ENCODE results near the gene SNCAIP. TPM values are rescaled to one million over a fixed set of nuclear protein-coding genes. Genes with fewer than 3 reads are reported as not detected.

Gene SNCAIP
- total and polyA plus RNA-seq, 2 of the 4 experiments (the other 2 are of a cell fraction): 15.3 to 19.0 TPM

DNA sequence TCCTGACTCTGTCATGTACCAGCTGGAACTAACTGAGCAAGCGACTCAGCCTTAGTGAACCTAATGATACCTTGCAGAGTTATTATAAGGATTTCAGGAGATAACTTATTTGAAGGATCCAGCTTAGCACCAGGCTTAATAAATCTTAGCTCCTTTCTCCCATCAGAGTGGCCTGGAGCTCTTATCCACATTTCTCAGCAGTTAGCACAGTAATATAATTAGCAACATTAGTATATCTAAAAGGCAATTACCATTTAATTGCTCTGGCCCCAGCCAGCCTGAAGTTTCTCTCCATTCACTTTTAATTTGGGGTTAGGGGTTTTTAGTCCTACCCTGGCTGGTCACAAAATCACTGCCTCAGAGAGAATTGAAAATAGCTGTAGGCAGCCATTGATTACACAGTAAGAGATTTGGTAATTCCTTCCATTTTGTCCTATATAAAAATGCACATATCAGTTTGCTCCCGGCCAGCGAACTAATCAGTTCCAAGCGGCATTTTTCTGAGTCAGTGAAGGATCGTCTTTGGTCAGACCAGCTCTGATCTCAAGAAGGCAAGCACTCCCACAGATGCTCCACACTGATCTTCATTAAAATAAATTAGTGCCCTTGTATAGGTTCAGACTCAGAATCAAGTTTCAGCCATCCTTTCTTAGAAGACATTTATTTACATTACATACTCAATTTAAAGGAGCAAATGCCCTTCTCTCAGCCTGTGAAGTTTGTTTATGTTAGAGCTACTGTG is 56.6 kb downstream of the SNCAIP start:
- Histone ChIP-seq H2BK20ac (ENCODE audit: low read depth, low read length) (no peak overlapping the region), H2AK5ac (ENCODE audit: low read depth, low read length) (no peak overlapping the region), H2AFZ (replicated peaks; ENCODE audit: low read length, poor library complexity) (no peak overlapping the region), H3K36me3 (ENCODE audit: control insufficient read depth, insufficient read depth, low read length) (no peaks in the 10 kb centered on the region), H4K20me1 (ENCODE audit: insufficient read depth, low read length) (no peaks in the 10 kb centered on the region), H2BK15ac (ENCODE audit: low read depth, low read length) (no peak overlapping the region), H3K27ac (ENCODE audit: insufficient read depth, low read length) (no peak overlapping the region), H3K4me3 (ENCODE audit: insufficient read depth, low read depth, low read length) (no peak overlapping the region), H3K79me1 (ENCODE audit: low read depth in 1 of 2, low read length in 2 of 2) (peaks cover 0 to 3% of the 10 kb centered on the region in 2 experiments; a peak in 1 of 4 replicates), H3K23ac (ENCODE audit: low read depth, low read length) (no peak overlapping the region), H2AK9ac (replicated peaks; ENCODE audit: low read depth, low read length, poor library complexity) (no peak overlapping the region), H2BK120ac (ENCODE audit: low read depth, low read length) (no peak overlapping the region), H3K27me3 (ENCODE audit: control insufficient read depth, insufficient read depth, low read length) (no peaks in the 10 kb centered on the region), H3K4me2 (ENCODE audit: low read depth, low read length) (peak overlapping the region; percentile 0; the same call in 1 of the 2 replicates), H3K9me3 (ENCODE audit: control insufficient read depth, insufficient read depth, low read length) (no peaks in the 10 kb centered on the region), H2BK5ac (ENCODE audit: low read depth, low read length, poor library complexity, severe bottlenecking) (no peak overlapping the region), H4K8ac (ENCODE audit: low read depth in 2 of 2, low read length in 2 of 2) (no peak overlapping the region), H4K91ac (ENCODE audit: insufficient read depth, low read depth, low read length) (no peak overlapping the region), H4K5ac (ENCODE audit: low read depth, low read length) (no peak overlapping the region), H3K14ac (replicated peaks; ENCODE audit: low read depth, low read length) (no peak overlapping the region), H3K9ac (ENCODE audit: low read depth, low read length) (no peak overlapping the region), H3K4me1 (ENCODE audit: control insufficient read depth, insufficient read depth, low read length) (peaks cover 4% of the 10 kb centered on the region; the same call in 1 of the 2 replicates), H3K4ac (ENCODE audit: low read depth, low read length) (no peak overlapping the region), H3K18ac (ENCODE audit: low read depth, low read length) (no peak overlapping the region), H3K9me1 (ENCODE audit: insufficient read depth, low read length) (no peaks in the 10 kb centered on the region), H3K56ac (ENCODE audit: extremely low read depth, insufficient read depth, low read length) (no peak overlapping the region)
- intact Hi-C loops (cut with micrococcal nuclease) (no loop called here), in situ Hi-C loops (cut with MboI; ENCODE audit: low sequenced_read_pairs) (no loop called here), dilution Hi-C loops (cut with HindIII; ENCODE audit: low sequenced_read_pairs, unreplicated experiment) (no loop called here)
- peak; percentile 17 for DNase-seq
- WGBS, 2 experiments (ENCODE audit: extremely low coverage in 2 of 2, insufficient read length in 1 of 2): no CpG with 5 or more reads among the region's 5 CpGs
- POLR2A ChIA-PET (ENCODE audit: unreplicated experiment): no interaction called here
- CTCF ChIA-PET: no interaction called here
- TF ChIP-seq CEBPB (IDR thresholded peaks at IDR 0.05; ENCODE audit: low read depth, low read length) (no peak), BHLHE40 (IDR thresholded peaks at IDR 0.05; ENCODE audit: low read depth, low read length) (no peak), POLR2A (IDR thresholded peaks at IDR 0.05; ENCODE audit: low read depth, low read length) (no peak), FOS (IDR thresholded peaks at IDR 0.05; ENCODE audit: low read depth, low read length) (no peak), MAFK (IDR thresholded peaks at IDR 0.05; ENCODE audit: low read depth, low read length) (no peak), RCOR1 (IDR thresholded peaks at IDR 0.05; ENCODE audit: insufficient replicate concordance, low read length) (no peak), CTCF (conservative IDR thresholded peaks at IDR 0.05; ENCODE audit: low read depth, low read length) (no peak), RAD21 (IDR thresholded peaks at IDR 0.05; ENCODE audit: low read length) (no peak)
- ATAC-seq (ENCODE audit: low read depth): peak; percentile 48; the same call in 1 of the 2 replicates
- BruUV-seq (replicated peaks): no TSS peak

Data from IMR-90 (cell line).